ENCODE measurements around the gene WDR33. TPM values are rescaled to one million over a fixed set of nuclear protein-coding genes. Genes with fewer than 3 reads are reported as not detected.

The WDR33 gene
- total and polyA plus RNA-seq, 4 donors, result 8.2 to 37.5 (median 22.4) TPM

GRCh38 chr2:127701193-127701650, 109.7 kb downstream of the WDR33 start, which contains the start of gene SFT2D3:
Gene SFT2D3 (plus strand): TSS chr2:127701497. CDS start chr2:127701529, 32 bp downstream.
- under 1% methylated on average over 44 of the region's 44 CpGs for WGBS
- DNase-seq (ENCODE audit: low spot score), result peak; percentile 88
- H3K9ac ChIP-seq (ENCODE audit: low read depth in 1 of 2, low read length in 2 of 2), result peak within 1 kb of the TSS; percentile 52 to 88
- peaks cover 13 to 38% (median 25%) of the 10 kb centered on the region in 4 donors for H3K4me1 ChIP-seq (ENCODE audit: control insufficient read depth in 4 of 4, insufficient read depth in 4 of 4, low read length in 3 of 4)
- no peaks in the 10 kb centered on the region for H3K9me3 ChIP-seq (ENCODE audit: control insufficient read depth in 4 of 4, low read length in 3 of 4)
- peak in 1 of 2 donors; percentile 48 for TF ChIP-seq EGR1 (IDR thresholded peaks at IDR 0.05; ENCODE audit: low read depth in 2 of 2)
- peak; percentile 98 for TF ChIP-seq TAF1 (conservative IDR thresholded peaks at IDR 0.05)
- no peak for TF ChIP-seq HNF4G (IDR thresholded peaks at IDR 0.05)
- TF ChIP-seq CTCF (IDR thresholded peaks at IDR 0.05; ENCODE audit: low read depth, low read length, missing input control), result no peak
- TF ChIP-seq RXRA (IDR thresholded peaks at IDR 0.05), result no peak
- peak; percentile 24 for TF ChIP-seq NR2F2 (IDR thresholded peaks at IDR 0.05)
- TF ChIP-seq ZBTB33 (IDR thresholded peaks at IDR 0.05), result no peak
- TF ChIP-seq FOXA2 (IDR thresholded peaks at IDR 0.05), result no peak
- peak; percentile 44 to 85 for TF ChIP-seq GABPA (IDR thresholded peaks at IDR 0.05 in 1 of 2, conservative IDR thresholded peaks at IDR 0.05 in 1 of 2)
- TF ChIP-seq SP1 (IDR thresholded peaks at IDR 0.05), result peak; percentile 62
- no peak for TF ChIP-seq HNF4A (conservative IDR thresholded peaks at IDR 0.05)
- peak; percentile 89 for TF ChIP-seq REST (IDR thresholded peaks at IDR 0.05)
- TF ChIP-seq MAX (IDR thresholded peaks at IDR 0.05), result no peak
- peak in 1 of 2 donors; percentile 45 for TF ChIP-seq RAD21 (IDR thresholded peaks at IDR 0.05)
- peak; percentile 98 for TF ChIP-seq YY1 (IDR thresholded peaks at IDR 0.05)
- no peak for TF ChIP-seq JUND (IDR thresholded peaks at IDR 0.05)
- no peak for TF ChIP-seq ATF3 (IDR thresholded peaks at IDR 0.05)
- TF ChIP-seq FOXA1 (IDR thresholded peaks at IDR 0.05), result no peak
- H3K27me3 ChIP-seq (ENCODE audit: control insufficient read depth in 4 of 4, insufficient read depth in 4 of 4, low read length in 3 of 4), result no peaks in the 10 kb centered on the region
- peak within 1 kb of the TSS; percentile 77 to 90 (median 89) for H3K4me3 ChIP-seq (ENCODE audit: low read depth in 1 of 3, low read length in 3 of 3)
- H3K36me3 ChIP-seq (ENCODE audit: control insufficient read depth in 4 of 4, insufficient read depth in 3 of 4, low read depth in 1 of 4, low read length in 3 of 4), result no peaks in the 10 kb centered on the region
- H3K27ac ChIP-seq (ENCODE audit: low read depth in 1 of 2, low read length in 2 of 2), result peak within 1 kb of the TSS; percentile 91 to 96

All from liver (tissue), 9 donors.